Breast epithelium (tissue), 3 donors: ENCODE measurements around the gene CDH20.

Experiments
- CTCF ChIP-seq, 3 donors: fragments of 450-650 bp; IDR thresholded peaks; one replicate each; pipeline ENCODE4 v1.5.1; 2016 to 2017; ENCODE audit warnings: antibody characterized with exemption in 3 of 3, mild to moderate bottlenecking in 3 of 3, moderate library complexity in 3 of 3
- POLR2A ChIP-seq: fragments of 450-650 bp; IDR thresholded peaks from one replicate; pipeline ENCODE4 v1.6.1; 2016; ENCODE audit warnings: antibody characterized with exemption, mild to moderate bottlenecking, moderate library complexity
- POLR2AphosphoS5 ChIP-seq, 3 donors: sonication (generic); formaldehyde crosslinking; IDR thresholded peaks; one replicate each; pipeline ENCODE4 v1.6.1; 2017; ENCODE audit warnings: antibody characterized with exemption in 3 of 3

- TF ChIP-seq CTCF (IDR thresholded peaks at IDR 0.05) (peak; percentile 88 to 96 (median 96)), POLR2A (no peak), POLR2AphosphoS5 (IDR thresholded peaks at IDR 0.05) (peak in 2 of 3 donors; percentile 18 to 41)
These were observed 248.5 kb downstream of the CDH20 start for GRCh38 chr18:61581578-61582201.
